ENCODE data around the gene BRD7. TPM values are rescaled to one million over a fixed set of nuclear protein-coding genes. Genes with fewer than 3 reads are reported as not detected.
A peak's percentile ranks its signal among the peaks of the same experiment; 100 is the strongest.

Gene BRD7
- total and polyA plus RNA-seq, 4 donors: 13.3 to 34.3 (median 14.1) TPM

- TF ChIP-seq CTCF (IDR thresholded peaks at IDR 0.05; ENCODE audit: low read depth, low read length, missing input control) (no peak), FOXA1 (IDR thresholded peaks at IDR 0.05) (no peak), GABPA (IDR thresholded peaks at IDR 0.05 in 1 of 2, conservative IDR thresholded peaks at IDR 0.05 in 1 of 2) (no peak), NR2F2 (IDR thresholded peaks at IDR 0.05) (no peak), SP1 (IDR thresholded peaks at IDR 0.05) (no peak), FOXA2 (IDR thresholded peaks at IDR 0.05) (no peak), HNF4A (conservative IDR thresholded peaks at IDR 0.05) (no peak), RAD21 (IDR thresholded peaks at IDR 0.05) (no peak), YY1 (IDR thresholded peaks at IDR 0.05) (no peak), RXRA (IDR thresholded peaks at IDR 0.05) (no peak), TAF1 (conservative IDR thresholded peaks at IDR 0.05) (no peak), JUND (IDR thresholded peaks at IDR 0.05) (no peak)
- TF ChIP-seq, protein P1, sequence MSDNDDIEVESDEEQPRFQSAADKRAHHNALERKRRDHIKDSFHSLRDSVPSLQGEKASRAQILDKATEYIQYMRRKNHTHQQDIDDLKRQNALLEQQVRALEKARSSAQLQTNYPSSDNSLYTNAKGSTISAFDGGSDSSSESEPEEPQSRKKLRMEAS (IDR thresholded peaks at IDR 0.05): no peak
Measured at GRCh38 chr16:50267151-50267631, 101.6 kb downstream of the BRD7 start (continued).

- H3K9ac ChIP-seq (ENCODE audit: low read depth in 1 of 2, low read length in 2 of 2): peak within 1 kb of the TSS in 1 of 2 donors; percentile 27
Measured at GRCh38 chr16:50266337-50267091, 102.3 kb downstream of the BRD7 start, which contains the start of gene ADCY7. ADCY7 (plus strand) TSS chr16:50266551; CDS start chr16:50288180, 21,629 bp downstream.

More at GRCh38 chr16:50266337-50267091, 102.3 kb downstream of the BRD7 start, which contains the start of gene ADCY7:
- peak within 1 kb of the TSS in 1 of 3 donors; percentile 23 for H3K4me3 ChIP-seq (ENCODE audit: low read depth in 1 of 3, low read length in 3 of 3)
- DNase-seq (ENCODE audit: low spot score): peak; percentile 64
- peak within 1 kb of the TSS in 1 of 2 donors; percentile 64 for H3K27ac ChIP-seq (ENCODE audit: low read depth in 1 of 2, low read length in 2 of 2)
- H3K27me3 ChIP-seq (ENCODE audit: control insufficient read depth in 4 of 4, insufficient read depth in 4 of 4, low read length in 3 of 4): no peaks in the 10 kb centered on the region
- no peaks in the 10 kb centered on the region for H3K36me3 ChIP-seq (ENCODE audit: control insufficient read depth in 4 of 4, insufficient read depth in 3 of 4, low read depth in 1 of 4, low read length in 3 of 4)
- peaks cover 0 to 11% (median 5%) of the 10 kb centered on the region in 4 donors for H3K4me1 ChIP-seq (ENCODE audit: control insufficient read depth in 4 of 4, insufficient read depth in 4 of 4, low read length in 3 of 4)
- TF ChIP-seq FOXA2 (IDR thresholded peaks at IDR 0.05) (no peak), ZBTB33 (IDR thresholded peaks at IDR 0.05) (no peak), RXRA (IDR thresholded peaks at IDR 0.05) (no peak), YY1 (IDR thresholded peaks at IDR 0.05) (no peak), NR2F2 (IDR thresholded peaks at IDR 0.05) (no peak), RAD21 (IDR thresholded peaks at IDR 0.05) (no peak), FOXA1 (IDR thresholded peaks at IDR 0.05) (no peak), HNF4G (IDR thresholded peaks at IDR 0.05) (no peak)
- TF ChIP-seq, protein P2, sequence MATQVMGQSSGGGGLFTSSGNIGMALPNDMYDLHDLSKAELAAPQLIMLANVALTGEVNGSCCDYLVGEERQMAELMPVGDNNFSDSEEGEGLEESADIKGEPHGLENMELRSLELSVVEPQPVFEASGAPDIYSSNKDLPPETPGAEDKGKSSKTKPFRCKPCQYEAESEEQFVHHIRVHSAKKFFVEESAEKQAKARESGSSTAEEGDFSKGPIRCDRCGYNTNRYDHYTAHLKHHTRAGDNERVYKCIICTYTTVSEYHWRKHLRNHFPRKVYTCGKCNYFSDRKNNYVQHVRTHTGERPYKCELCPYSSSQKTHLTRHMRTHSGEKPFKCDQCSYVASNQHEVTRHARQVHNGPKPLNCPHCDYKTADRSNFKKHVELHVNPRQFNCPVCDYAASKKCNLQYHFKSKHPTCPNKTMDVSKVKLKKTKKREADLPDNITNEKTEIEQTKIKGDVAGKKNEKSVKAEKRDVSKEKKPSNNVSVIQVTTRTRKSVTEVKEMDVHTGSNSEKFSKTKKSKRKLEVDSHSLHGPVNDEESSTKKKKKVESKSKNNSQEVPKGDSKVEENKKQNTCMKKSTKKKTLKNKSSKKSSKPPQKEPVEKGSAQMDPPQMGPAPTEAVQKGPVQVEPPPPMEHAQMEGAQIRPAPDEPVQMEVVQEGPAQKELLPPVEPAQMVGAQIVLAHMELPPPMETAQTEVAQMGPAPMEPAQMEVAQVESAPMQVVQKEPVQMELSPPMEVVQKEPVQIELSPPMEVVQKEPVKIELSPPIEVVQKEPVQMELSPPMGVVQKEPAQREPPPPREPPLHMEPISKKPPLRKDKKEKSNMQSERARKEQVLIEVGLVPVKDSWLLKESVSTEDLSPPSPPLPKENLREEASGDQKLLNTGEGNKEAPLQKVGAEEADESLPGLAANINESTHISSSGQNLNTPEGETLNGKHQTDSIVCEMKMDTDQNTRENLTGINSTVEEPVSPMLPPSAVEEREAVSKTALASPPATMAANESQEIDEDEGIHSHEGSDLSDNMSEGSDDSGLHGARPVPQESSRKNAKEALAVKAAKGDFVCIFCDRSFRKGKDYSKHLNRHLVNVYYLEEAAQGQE (IDR thresholded peaks at IDR 0.05): no peak
- TF ChIP-seq, protein P3, sequence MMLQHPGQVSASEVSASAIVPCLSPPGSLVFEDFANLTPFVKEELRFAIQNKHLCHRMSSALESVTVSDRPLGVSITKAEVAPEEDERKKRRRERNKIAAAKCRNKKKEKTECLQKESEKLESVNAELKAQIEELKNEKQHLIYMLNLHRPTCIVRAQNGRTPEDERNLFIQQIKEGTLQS (IDR thresholded peaks at IDR 0.05): no peak
- H3K9me3 ChIP-seq (ENCODE audit: control insufficient read depth in 4 of 4, low read length in 3 of 4): no peaks in the 10 kb centered on the region
- 61% methylated on average over 25 of the region's 25 CpGs for WGBS

Small RNA genes lying within 50 kb of the gene (small RNA-seq; reads per million reads assigned to genes)
- gene MIR6771: not detected

Other genes with a start within 250 kb of the BRD7 start
- 10 to 100 TPM in 1 of 2 donors, 1 to 10 TPM in 1; 7.5 to 10.8 TPM for gene TENT4B, start 215.7 kb downstream of the BRD7 start, total RNA-seq
- gene TENT4B, start 215.7 kb downstream of the BRD7 start, polyA plus RNA-seq: 1 to 10 TPM; 4.2 to 8.3 TPM
- 10 to 100 TPM; 11.5 to 43.9 TPM for gene ADCY7, start 102.4 kb downstream of the BRD7 start, total RNA-seq
- gene ADCY7, start 102.4 kb downstream of the BRD7 start, polyA plus RNA-seq: 1 to 10 TPM; 1.8 to 3.4 TPM
- 1 to 10 TPM in 1 of 2 donors, under 1 TPM in 1; 0.28 to 3.5 TPM for gene NKD1, start 179.4 kb upstream of the BRD7 start, total RNA-seq
- 1 to 10 TPM in 1 of 2 donors, under 1 TPM in 1; 0.53 to 1.2 TPM for gene NKD1, start 179.4 kb upstream of the BRD7 start, polyA plus RNA-seq

All from liver (tissue), 10 donors.